HEK293 (cell line): Measurements from ENCODE around the gene NTN5.
A peak's percentile ranks its signal among the peaks of the same experiment; 100 is the strongest.

Experiments used
- GLIS1 ChIP-seq: fragments of 450-650 bp; formaldehyde crosslinking; IDR thresholded peaks from 2 replicates; pipeline ENCODE4 v1.5.1; 2016; ENCODE audit warnings: missing biosample characterization, missing genetic modification characterization
- HIC1 ChIP-seq: fragments of 450-650 bp; formaldehyde crosslinking; IDR thresholded peaks from 2 replicates; pipeline ENCODE4 v1.5.1; 2016; ENCODE audit warnings: missing biosample characterization, missing genetic modification characterization
- OSR2 ChIP-seq: fragments of 450-650 bp; formaldehyde crosslinking; IDR thresholded peaks from 2 replicates; pipeline ENCODE4 v1.5.1; 2016; ENCODE audit warnings: missing biosample characterization, missing genetic modification characterization
- SP2 ChIP-seq: fragments of 450-650 bp; formaldehyde crosslinking; IDR thresholded peaks from 2 replicates; pipeline ENCODE4 v1.5.1; 2016; ENCODE audit warnings: missing biosample characterization, missing genetic modification characterization
- WT1 ChIP-seq: fragments of 450-650 bp; formaldehyde crosslinking; IDR thresholded peaks from 2 replicates; pipeline ENCODE4 v1.5.1; 2016; ENCODE audit warnings: missing biosample characterization, missing genetic modification characterization
- YY2 ChIP-seq: fragments of 450-650 bp; formaldehyde crosslinking; IDR thresholded peaks from 2 replicates; pipeline ENCODE4 v1.5.1; 2016; ENCODE audit warnings: missing biosample characterization, missing genetic modification characterization
- ZBTB49 ChIP-seq: fragments of 450-650 bp; formaldehyde crosslinking; IDR thresholded peaks from 2 replicates; pipeline ENCODE4 v1.5.1; 2016; ENCODE audit warnings: missing biosample characterization, missing genetic modification characterization, low read depth
- ZBTB8A ChIP-seq: fragments of 450-650 bp; formaldehyde crosslinking; IDR thresholded peaks from 2 replicates; pipeline ENCODE4 v1.5.1; 2016; ENCODE audit warnings: missing biosample characterization, missing genetic modification characterization
- ZNF112 ChIP-seq: fragments of 450-650 bp; formaldehyde crosslinking; IDR thresholded peaks from 2 replicates; pipeline ENCODE4 v1.5.0; 2017; ENCODE audit warnings: missing biosample characterization, missing genetic modification characterization
- ZNF138 ChIP-seq: fragments of 450-650 bp; formaldehyde crosslinking; IDR thresholded peaks from 2 replicates; pipeline ENCODE4 v1.5.1; 2016; ENCODE audit warnings: missing biosample characterization, missing genetic modification characterization, borderline replicate concordance
- ZNF202 ChIP-seq: fragments of 450-650 bp; formaldehyde crosslinking; IDR thresholded peaks from 2 replicates; pipeline ENCODE4 v1.5.1; 2016; ENCODE audit warnings: missing biosample characterization, missing genetic modification characterization, borderline replicate concordance
- ZNF223 ChIP-seq: fragments of 450-650 bp; formaldehyde crosslinking; IDR thresholded peaks from 2 replicates; pipeline ENCODE4 v1.5.1; 2016; ENCODE audit warnings: missing biosample characterization, missing genetic modification characterization
- ZNF24 ChIP-seq: fragments of 450-650 bp; formaldehyde crosslinking; IDR thresholded peaks from 2 replicates; pipeline ENCODE4 v1.5.1; 2016; ENCODE audit warnings: missing biosample characterization, missing genetic modification characterization
- ZNF354C ChIP-seq: fragments of 450-650 bp; formaldehyde crosslinking; IDR thresholded peaks from 2 replicates; pipeline ENCODE4 v1.5.1; 2016; ENCODE audit warnings: missing biosample characterization, missing genetic modification characterization, low read depth, borderline replicate concordance
- ZNF391 ChIP-seq: fragments of 450-650 bp; formaldehyde crosslinking; IDR thresholded peaks from 2 replicates; pipeline ENCODE4 v1.5.1; 2016; ENCODE audit warnings: low read depth, missing biosample characterization, missing genetic modification characterization, borderline replicate concordance
- ZNF449 ChIP-seq: fragments of 450-650 bp; formaldehyde crosslinking; IDR thresholded peaks from 2 replicates; pipeline ENCODE4 v1.5.1; 2017; ENCODE audit warnings: missing biosample characterization, mild to moderate bottlenecking, missing genetic modification characterization, moderate library complexity
- ZNF521 ChIP-seq: fragments of 450-650 bp; formaldehyde crosslinking; IDR thresholded peaks from 2 replicates; pipeline ENCODE4 v1.5.1; 2017; ENCODE audit warnings: missing biosample characterization, mild to moderate bottlenecking, missing genetic modification characterization
- ZNF560 ChIP-seq: fragments of 450-650 bp; formaldehyde crosslinking; IDR thresholded peaks from 2 replicates; pipeline ENCODE4 v1.5.1; 2017; ENCODE audit warnings: missing biosample characterization, missing genetic modification characterization, borderline replicate concordance
- ZNF654 ChIP-seq: fragments of 450-650 bp; formaldehyde crosslinking; IDR thresholded peaks from 2 replicates; pipeline ENCODE4 v1.5.1; 2016; ENCODE audit warnings: low read depth, missing biosample characterization, missing genetic modification characterization
- ZNF660 ChIP-seq: fragments of 450-650 bp; IDR thresholded peaks from 2 replicates; pipeline ENCODE4 v1.5.1; 2018; ENCODE audit warnings: missing biosample characterization, mild to moderate bottlenecking, missing genetic modification characterization
- ZNF747 ChIP-seq: fragments of 450-650 bp; formaldehyde crosslinking; IDR thresholded peaks from 2 replicates; pipeline ENCODE4 v1.5.1; 2016; ENCODE audit warnings: missing biosample characterization, missing genetic modification characterization
- ZSCAN16 ChIP-seq: fragments of 450-650 bp; formaldehyde crosslinking; IDR thresholded peaks from 2 replicates; pipeline ENCODE4 v1.5.1; 2016; ENCODE audit warnings: missing biosample characterization, missing genetic modification characterization
- ZSCAN4 ChIP-seq: fragments of 450-650 bp; formaldehyde crosslinking; IDR thresholded peaks from 2 replicates; pipeline ENCODE4 v1.5.1; 2017; ENCODE audit warnings: missing biosample characterization, missing genetic modification characterization
- TF ChIP-seq, protein P1 (sequence below): fragments of 450-650 bp; formaldehyde crosslinking; IDR thresholded peaks from 2 replicates; pipeline ENCODE4 v1.5.0; 2017; ENCODE audit warnings: missing biosample characterization, missing genetic modification characterization, borderline replicate concordance
- TF ChIP-seq, protein P2 (sequence below): fragments of 450-650 bp; formaldehyde crosslinking; IDR thresholded peaks from 2 replicates; pipeline ENCODE4 v1.5.1; 2016; ENCODE audit warnings: missing biosample characterization, missing genetic modification characterization

Gene NTN5

GRCh38 chr19:48634424-48635262, 38.2 kb downstream of the NTN5 start (continued):
- TF ChIP-seq ZBTB49 (tag by site-specific recombination) (no peak), ZNF660 (tag by site-specific recombination) (0 out of 2 replicates have a peak, but pooled peaks have one; percentile 10), WT1 (tag by site-specific recombination) (peak; percentile 71; the same call in 1 of the 2 replicates), GLIS1 (peak; percentile 78), HIC1 (no peak), ZNF354C (no peak), ZBTB8A (tag by site-specific recombination) (peak; percentile 59), SP2 (tag by site-specific recombination) (peak; percentile 83), OSR2 (tag by site-specific recombination) (no peak), ZNF654 (tag by site-specific recombination) (no peak), ZNF391 (tag by site-specific recombination) (0 out of 2 replicates have a peak, but pooled peaks have one; percentile 16), ZNF223 (peak; percentile 64; the same call in 1 of the 2 replicates), ZSCAN4 (tag by site-specific recombination) (no peak), ZNF449 (tag by site-specific recombination) (no peak), ZNF521 (tag by site-specific recombination) (no peak), ZNF202 (tag by site-specific recombination) (no peak), ZNF138 (tag by site-specific recombination) (no peak), ZNF560 (tag by site-specific recombination) (no peak), ZSCAN16 (peak; percentile 85), ZNF747 (tag by site-specific recombination) (no peak), ZNF112 (tag by site-specific recombination) (no peak), YY2 (tag by site-specific recombination) (peak; percentile 66), ZNF24 (tag by site-specific recombination) (peak; percentile 87)
- TF ChIP-seq, protein P1, sequence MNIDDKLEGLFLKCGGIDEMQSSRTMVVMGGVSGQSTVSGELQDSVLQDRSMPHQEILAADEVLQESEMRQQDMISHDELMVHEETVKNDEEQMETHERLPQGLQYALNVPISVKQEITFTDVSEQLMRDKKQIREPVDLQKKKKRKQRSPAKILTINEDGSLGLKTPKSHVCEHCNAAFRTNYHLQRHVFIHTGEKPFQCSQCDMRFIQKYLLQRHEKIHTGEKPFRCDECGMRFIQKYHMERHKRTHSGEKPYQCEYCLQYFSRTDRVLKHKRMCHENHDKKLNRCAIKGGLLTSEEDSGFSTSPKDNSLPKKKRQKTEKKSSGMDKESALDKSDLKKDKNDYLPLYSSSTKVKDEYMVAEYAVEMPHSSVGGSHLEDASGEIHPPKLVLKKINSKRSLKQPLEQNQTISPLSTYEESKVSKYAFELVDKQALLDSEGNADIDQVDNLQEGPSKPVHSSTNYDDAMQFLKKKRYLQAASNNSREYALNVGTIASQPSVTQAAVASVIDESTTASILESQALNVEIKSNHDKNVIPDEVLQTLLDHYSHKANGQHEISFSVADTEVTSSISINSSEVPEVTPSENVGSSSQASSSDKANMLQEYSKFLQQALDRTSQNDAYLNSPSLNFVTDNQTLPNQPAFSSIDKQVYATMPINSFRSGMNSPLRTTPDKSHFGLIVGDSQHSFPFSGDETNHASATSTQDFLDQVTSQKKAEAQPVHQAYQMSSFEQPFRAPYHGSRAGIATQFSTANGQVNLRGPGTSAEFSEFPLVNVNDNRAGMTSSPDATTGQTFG (tag by site-specific recombination), result no peak
- TF ChIP-seq, protein P2, sequence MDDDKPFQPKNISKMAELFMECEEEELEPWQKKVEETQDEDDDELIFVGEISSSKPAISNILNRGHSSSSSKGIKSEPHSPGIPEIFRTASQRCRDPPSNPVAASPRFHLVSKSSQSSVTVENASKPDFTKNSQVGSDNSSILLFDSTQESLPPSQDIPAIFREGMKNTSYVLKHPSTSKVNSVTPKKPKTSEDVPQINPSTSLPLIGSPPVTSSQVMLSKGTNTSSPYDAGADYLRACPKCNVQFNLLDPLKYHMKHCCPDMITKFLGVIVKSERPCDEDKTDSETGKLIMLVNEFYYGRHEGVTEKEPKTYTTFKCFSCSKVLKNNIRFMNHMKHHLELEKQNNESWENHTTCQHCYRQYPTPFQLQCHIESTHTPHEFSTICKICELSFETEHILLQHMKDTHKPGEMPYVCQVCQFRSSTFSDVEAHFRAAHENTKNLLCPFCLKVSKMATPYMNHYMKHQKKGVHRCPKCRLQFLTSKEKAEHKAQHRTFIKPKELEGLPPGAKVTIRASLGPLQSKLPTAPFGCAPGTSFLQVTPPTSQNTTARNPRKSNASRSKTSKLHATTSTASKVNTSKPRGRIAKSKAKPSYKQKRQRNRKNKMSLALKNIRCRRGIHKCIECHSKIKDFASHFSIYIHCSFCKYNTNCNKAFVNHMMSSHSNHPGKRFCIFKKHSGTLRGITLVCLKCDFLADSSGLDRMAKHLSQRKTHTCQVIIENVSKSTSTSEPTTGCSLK, result no peak
